Mammary epithelial cell (primary cell): ENCODE measurements around the gene MYBPC3.

Source experiments
- EZH2 ChIP-seq: IDR thresholded peaks from 2 replicates; pipeline ENCODE4 v1.6.1; 2012; ENCODE audit warnings: low read length, inconsistent platforms, borderline replicate concordance
- TF ChIP-seq, protein P1 (sequence below), 2 donors: IDR thresholded peaks in 1 of 2; conservative IDR thresholded peaks in 1 of 2; 2 replicates each; pipeline ENCODE4 v1.5.1; 2011 to 2012; ENCODE audit warnings: inconsistent platforms in 2 of 2, low read length in 2 of 2, mild to moderate bottlenecking in 2 of 2, control low read depth in 1 of 2, low read depth in 1 of 2; ENCODE audit not compliant: insufficient read depth in 1 of 2; ENCODE audit errors: extremely low read depth in 1 of 2

GRCh38 chr11:47340980-47341775 lies 11.3 kb downstream of the MYBPC3 start:
- TF ChIP-seq, protein P1, sequence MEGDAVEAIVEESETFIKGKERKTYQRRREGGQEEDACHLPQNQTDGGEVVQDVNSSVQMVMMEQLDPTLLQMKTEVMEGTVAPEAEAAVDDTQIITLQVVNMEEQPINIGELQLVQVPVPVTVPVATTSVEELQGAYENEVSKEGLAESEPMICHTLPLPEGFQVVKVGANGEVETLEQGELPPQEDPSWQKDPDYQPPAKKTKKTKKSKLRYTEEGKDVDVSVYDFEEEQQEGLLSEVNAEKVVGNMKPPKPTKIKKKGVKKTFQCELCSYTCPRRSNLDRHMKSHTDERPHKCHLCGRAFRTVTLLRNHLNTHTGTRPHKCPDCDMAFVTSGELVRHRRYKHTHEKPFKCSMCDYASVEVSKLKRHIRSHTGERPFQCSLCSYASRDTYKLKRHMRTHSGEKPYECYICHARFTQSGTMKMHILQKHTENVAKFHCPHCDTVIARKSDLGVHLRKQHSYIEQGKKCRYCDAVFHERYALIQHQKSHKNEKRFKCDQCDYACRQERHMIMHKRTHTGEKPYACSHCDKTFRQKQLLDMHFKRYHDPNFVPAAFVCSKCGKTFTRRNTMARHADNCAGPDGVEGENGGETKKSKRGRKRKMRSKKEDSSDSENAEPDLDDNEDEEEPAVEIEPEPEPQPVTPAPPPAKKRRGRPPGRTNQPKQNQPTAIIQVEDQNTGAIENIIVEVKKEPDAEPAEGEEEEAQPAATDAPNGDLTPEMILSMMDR (conservative IDR thresholded peaks at IDR 0.05 in 1 of 2, IDR thresholded peaks at IDR 0.05 in 1 of 2; ENCODE audit: extremely low read depth in 1 of 2, insufficient read depth in 1 of 2, low read depth in 1 of 2, low read length in 2 of 2), result no peak
- TF ChIP-seq EZH2, result no peak
